Mucosa of rectum (tissue), 2 donors: ENCODE data around the gene SLC1A1.

ENCODE experiments used
- H3K27ac ChIP-seq, 2 donors: one replicate each; pipeline ENCODE4 v1.7.0; 2013; ENCODE audit warnings: inconsistent platforms in 2 of 2, low read depth in 2 of 2, low read length in 2 of 2
- H3K27me3 ChIP-seq, 2 donors: one replicate each; pipeline ENCODE4 v1.7.0; 2013; ENCODE audit warnings: low read length in 2 of 2; ENCODE audit not compliant: control insufficient read depth in 2 of 2, insufficient read depth in 2 of 2
- H3K36me3 ChIP-seq, 2 donors: one replicate each; pipeline ENCODE4 v1.7.0; 2013; ENCODE audit warnings: low read length in 2 of 2; ENCODE audit not compliant: control insufficient read depth in 2 of 2, insufficient read depth in 2 of 2
- H3K4me1 ChIP-seq, 2 donors: one replicate each; pipeline ENCODE4 v1.7.0; 2013; ENCODE audit warnings: low read length in 2 of 2, mild to moderate bottlenecking in 1 of 2; ENCODE audit not compliant: control insufficient read depth in 2 of 2, insufficient read depth in 2 of 2
- H3K4me3 ChIP-seq, 2 donors: one replicate each; pipeline ENCODE4 v1.7.0; 2013; ENCODE audit warnings: low read length in 2 of 2
- H3K9ac ChIP-seq, 2 donors: one replicate each; pipeline ENCODE4 v1.7.0; 2013; ENCODE audit warnings: low read length in 2 of 2, low read depth in 1 of 2, mild to moderate bottlenecking in 1 of 2
- H3K9me3 ChIP-seq, 2 donors: one replicate each; pipeline ENCODE4 v1.7.0; 2013; ENCODE audit warnings: low read length in 2 of 2; ENCODE audit not compliant: control insufficient read depth in 2 of 2
- donor health status: healthy.
- donor health status: Normal muscosa, but diverticular disease.

SLC1A1 gene

GRCh38 chr9:4502444-4502843, 12.2 kb downstream of the SLC1A1 start:
- Histone ChIP-seq H3K4me1 (no peaks in the 10 kb centered on the region), H3K9me3 (no peaks in the 10 kb centered on the region), H3K4me3 (no peak overlapping the region), H3K27ac (no peak overlapping the region), H3K27me3 (no peaks in the 10 kb centered on the region), H3K36me3 (no peaks in the 10 kb centered on the region), H3K9ac (no peak overlapping the region)

GRCh38 chr9:4503103-4503502, 12.8 kb downstream of the SLC1A1 start:
- Histone ChIP-seq H3K27me3 (no peaks in the 10 kb centered on the region), H3K36me3 (no peaks in the 10 kb centered on the region)

GRCh38 chr9:4504250-4504649, 14.0 kb downstream of the SLC1A1 start:
- H3K4me3 ChIP-seq, result no peak overlapping the region
- H3K9me3 ChIP-seq, result no peaks in the 10 kb centered on the region
- H3K27me3 ChIP-seq, result no peaks in the 10 kb centered on the region
- H3K9ac ChIP-seq, result no peak overlapping the region
- H3K27ac ChIP-seq, result no peak overlapping the region
- peaks cover 0 to 5% of the 10 kb centered on the region in 2 donors for H3K4me1 ChIP-seq
- no peaks in the 10 kb centered on the region for H3K36me3 ChIP-seq

More at GRCh38 chr9:4503103-4503502, 12.8 kb downstream of the SLC1A1 start:
- Histone ChIP-seq H3K9ac (no peak overlapping the region), H3K4me3 (no peak overlapping the region), H3K27ac (no peak overlapping the region), H3K9me3 (no peaks in the 10 kb centered on the region), H3K4me1 (no peaks in the 10 kb centered on the region)

GRCh38 chr9:4506490-4506889, 16.2 kb downstream of the SLC1A1 start:
- Histone ChIP-seq H3K36me3 (no peaks in the 10 kb centered on the region), H3K4me3 (no peak overlapping the region), H3K27ac (no peak overlapping the region), H3K27me3 (no peaks in the 10 kb centered on the region), H3K9me3 (no peaks in the 10 kb centered on the region), H3K4me1 (peaks cover 4 to 21% of the 10 kb centered on the region in 2 donors), H3K9ac (no peak overlapping the region)

- Histone ChIP-seq H3K9ac (no peak overlapping the region), H3K4me3 (no peak overlapping the region), H3K4me1 (peaks cover 4 to 21% of the 10 kb centered on the region in 2 donors), H3K27ac (peak overlapping the region in 1 of 2 donors; percentile 41), H3K9me3 (no peaks in the 10 kb centered on the region), H3K27me3 (no peaks in the 10 kb centered on the region), H3K36me3 (no peaks in the 10 kb centered on the region)
These were observed 17.2 kb downstream of the SLC1A1 start for GRCh38 chr9:4507306-4508130.

- no peaks in the 10 kb centered on the region for H3K36me3 ChIP-seq
- H3K27ac ChIP-seq, result peak overlapping the region; percentile 0 to 41
- no peak overlapping the region for H3K9ac ChIP-seq
- no peaks in the 10 kb centered on the region for H3K9me3 ChIP-seq
- H3K4me3 ChIP-seq, result no peak overlapping the region
- H3K27me3 ChIP-seq, result no peaks in the 10 kb centered on the region
- H3K4me1 ChIP-seq, result peaks cover 4 to 21% of the 10 kb centered on the region in 2 donors
These were observed 18.1 kb downstream of the SLC1A1 start for GRCh38 chr9:4508246-4508906.

GRCh38 chr9:4508907-4509589, 18.8 kb downstream of the SLC1A1 start:
- Histone ChIP-seq H3K27me3 (no peaks in the 10 kb centered on the region), H3K4me1 (peaks cover 4 to 21% of the 10 kb centered on the region in 2 donors), H3K9me3 (no peaks in the 10 kb centered on the region), H3K36me3 (no peaks in the 10 kb centered on the region), H3K27ac (peak overlapping the region in 1 of 2 donors; percentile 12), H3K9ac (no peak overlapping the region), H3K4me3 (no peak overlapping the region)

- H3K27ac ChIP-seq, result peak overlapping the region in 1 of 2 donors; percentile 48
These were observed 19.3 kb downstream of the SLC1A1 start for GRCh38 chr9:4509590-4509984.

GRCh38 chr9:4510546-4511322, 20.5 kb downstream of the SLC1A1 start:
- H3K36me3 ChIP-seq, result no peaks in the 10 kb centered on the region
- no peaks in the 10 kb centered on the region for H3K27me3 ChIP-seq
- H3K4me3 ChIP-seq, result no peak overlapping the region
- peaks cover 7 to 21% of the 10 kb centered on the region in 2 donors for H3K4me1 ChIP-seq
- peak overlapping the region; percentile 44 to 48 for H3K27ac ChIP-seq
- no peak overlapping the region for H3K9ac ChIP-seq
- H3K9me3 ChIP-seq, result no peaks in the 10 kb centered on the region

More at GRCh38 chr9:4509590-4509984, 19.3 kb downstream of the SLC1A1 start:
- Histone ChIP-seq H3K36me3 (no peaks in the 10 kb centered on the region), H3K4me3 (no peak overlapping the region), H3K4me1 (peaks cover 4 to 21% of the 10 kb centered on the region in 2 donors), H3K9ac (no peak overlapping the region), H3K27me3 (no peaks in the 10 kb centered on the region), H3K9me3 (no peaks in the 10 kb centered on the region)
